Lower leg skin (tissue), 3 donors: ENCODE measurements around the gene C22orf39.

Experiments used
- POLR2A ChIP-seq, 2 donors: fragments of 450-650 bp; IDR thresholded peaks; one replicate each; pipeline ENCODE4 v1.6.1; 2016 to 2017; ENCODE audit warnings: antibody characterized with exemption in 2 of 2, mild to moderate bottlenecking in 1 of 2, moderate library complexity in 1 of 2
- TF ChIP-seq, protein P1 (sequence below), 3 donors: fragments of 450-650 bp; IDR thresholded peaks; one replicate each; pipeline ENCODE4 v1.5.1; 2016; ENCODE audit warnings: antibody characterized with exemption in 3 of 3, mild to moderate bottlenecking in 3 of 3, moderate library complexity in 2 of 3

DNA sequence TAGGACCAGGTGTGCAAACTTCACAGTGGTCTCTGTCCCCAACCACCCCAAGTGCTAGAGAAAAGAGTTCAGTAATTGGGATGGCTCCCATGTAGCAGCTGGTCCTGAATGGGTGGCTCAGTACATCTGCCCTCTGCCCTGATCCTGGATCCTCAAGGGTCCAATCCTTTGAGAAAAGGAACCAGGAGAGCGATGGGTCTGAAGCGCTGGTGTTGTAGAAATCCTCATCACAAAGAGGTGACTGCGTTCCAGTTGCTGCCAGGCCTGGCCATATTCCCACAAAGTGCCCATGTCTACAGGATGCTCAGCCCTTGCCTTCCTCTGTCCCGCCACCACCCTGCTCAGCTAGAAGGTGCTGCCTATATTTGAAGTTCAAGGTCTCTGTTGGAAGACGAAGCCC lies 6.2 kb upstream of the C22orf39 start:
- TF ChIP-seq POLR2A (IDR thresholded peaks at IDR 0.05) = no peak
- TF ChIP-seq, protein P1, sequence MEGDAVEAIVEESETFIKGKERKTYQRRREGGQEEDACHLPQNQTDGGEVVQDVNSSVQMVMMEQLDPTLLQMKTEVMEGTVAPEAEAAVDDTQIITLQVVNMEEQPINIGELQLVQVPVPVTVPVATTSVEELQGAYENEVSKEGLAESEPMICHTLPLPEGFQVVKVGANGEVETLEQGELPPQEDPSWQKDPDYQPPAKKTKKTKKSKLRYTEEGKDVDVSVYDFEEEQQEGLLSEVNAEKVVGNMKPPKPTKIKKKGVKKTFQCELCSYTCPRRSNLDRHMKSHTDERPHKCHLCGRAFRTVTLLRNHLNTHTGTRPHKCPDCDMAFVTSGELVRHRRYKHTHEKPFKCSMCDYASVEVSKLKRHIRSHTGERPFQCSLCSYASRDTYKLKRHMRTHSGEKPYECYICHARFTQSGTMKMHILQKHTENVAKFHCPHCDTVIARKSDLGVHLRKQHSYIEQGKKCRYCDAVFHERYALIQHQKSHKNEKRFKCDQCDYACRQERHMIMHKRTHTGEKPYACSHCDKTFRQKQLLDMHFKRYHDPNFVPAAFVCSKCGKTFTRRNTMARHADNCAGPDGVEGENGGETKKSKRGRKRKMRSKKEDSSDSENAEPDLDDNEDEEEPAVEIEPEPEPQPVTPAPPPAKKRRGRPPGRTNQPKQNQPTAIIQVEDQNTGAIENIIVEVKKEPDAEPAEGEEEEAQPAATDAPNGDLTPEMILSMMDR (IDR thresholded peaks at IDR 0.05) = no peak
